GM12878 (cell line): ENCODE results near the gene EFCAB10. TPM values are rescaled to one million over a fixed set of nuclear protein-coding genes. Genes with fewer than 3 reads are reported as not detected.

Experiments used
- ATF3 ChIP-seq: IDR thresholded peaks from 2 replicates; pipeline ENCODE4 v1.6.1; 2011; ENCODE audit warnings: low read depth, mild to moderate bottlenecking, low read length, moderate library complexity, borderline replicate concordance; ENCODE audit errors: extremely low read depth
- CBFB ChIP-seq: IDR thresholded peaks from 2 replicates; pipeline ENCODE4 v1.6.1; 2016; ENCODE audit warnings: antibody characterized with exemption, low read depth
- CREB1 ChIP-seq: IDR thresholded peaks from 2 replicates; pipeline ENCODE4 v1.6.1; 2012; ENCODE audit warnings: low read depth, mild to moderate bottlenecking, inconsistent platforms
- KLF5 ChIP-seq: fragments of 450-650 bp; IDR thresholded peaks from 2 replicates; pipeline ENCODE4 v1.6.1; 2014; ENCODE audit warnings: mild to moderate bottlenecking; ENCODE audit not compliant: partially characterized antibody
- SIX5 ChIP-seq: IDR thresholded peaks from 2 replicates; pipeline ENCODE4 v1.6.1; 2011; ENCODE audit warnings: mild to moderate bottlenecking, low read depth, low read length, moderate library complexity; ENCODE audit not compliant: severe bottlenecking
- USF2 ChIP-seq: IDR thresholded peaks from 2 replicates; pipeline ENCODE4 v1.6.1; 2011; ENCODE audit warnings: low read depth, low read length, improper control_type of control experiment, borderline replicate concordance
- ZSCAN29 ChIP-seq: fragments of 450-650 bp; IDR thresholded peaks from 2 replicates; pipeline ENCODE4 v1.6.1; 2017; ENCODE audit warnings: mild to moderate bottlenecking, moderate library complexity
- polyA plus RNA-seq, 11 experiments: library from polyadenylated mRNA; depleted of rRNA in 4 of 11; unstranded in 6 of 11; stranded (reverse) in 5 of 11; fragments of >200 nt; fragmentation: Nextera tagmentation in 4 of 11; fragmentation: Illumina TruSeq in 1 of 11; extraction: Ambion mirVana in 4 of 11; extraction: Trizol in 1 of 11; gene quantifications; 1 replicate in 1 of 11; 2 replicates in 10 of 11; pipeline versions ENCODE4 v1.2.1 to v1.2.3, GENCODE V29; 2011 to 2016; ENCODE audit warnings: inconsistent platforms in 2 of 11, missing spikeins in 2 of 11, low read depth in 1 of 11
- total RNA-seq, 4 experiments: library from RNA; depleted of rRNA in 3 of 4; stranded (reverse); fragments of >200 nt in 3 of 4; fragmentation: Illumina TruSeq in 1 of 4; extraction: Trizol in 1 of 4; gene quantifications; 2 replicates each; pipeline versions ENCODE4 v1.2.1 to v1.2.3, GENCODE V29; 2013 to 2021
- TF ChIP-seq, protein P1 (sequence below): fragments of 450-650 bp; IDR thresholded peaks from 2 replicates; pipeline ENCODE4 v1.6.1; 2017; ENCODE audit warnings: mild to moderate bottlenecking, moderate library complexity
- TF ChIP-seq, protein P2 (sequence below): IDR thresholded peaks from 2 replicates; pipeline ENCODE4 v1.6.1; 2011; ENCODE audit warnings: mild to moderate bottlenecking, low read depth, low read length, moderate library complexity; ENCODE audit not compliant: insufficient replicate concordance

EFCAB10 gene
- total and polyA plus RNA-seq, 10 of the 15 experiments (the other 5 are each of a cell fraction or from before 2014, with no cell fraction given), result 0.38 to 1.0 (median 0.54) TPM; not detected in 6

GRCh38 chr7:105621617-105622016 is 40.3 kb upstream of the EFCAB10 start (continued):
- TF ChIP-seq, protein P1, sequence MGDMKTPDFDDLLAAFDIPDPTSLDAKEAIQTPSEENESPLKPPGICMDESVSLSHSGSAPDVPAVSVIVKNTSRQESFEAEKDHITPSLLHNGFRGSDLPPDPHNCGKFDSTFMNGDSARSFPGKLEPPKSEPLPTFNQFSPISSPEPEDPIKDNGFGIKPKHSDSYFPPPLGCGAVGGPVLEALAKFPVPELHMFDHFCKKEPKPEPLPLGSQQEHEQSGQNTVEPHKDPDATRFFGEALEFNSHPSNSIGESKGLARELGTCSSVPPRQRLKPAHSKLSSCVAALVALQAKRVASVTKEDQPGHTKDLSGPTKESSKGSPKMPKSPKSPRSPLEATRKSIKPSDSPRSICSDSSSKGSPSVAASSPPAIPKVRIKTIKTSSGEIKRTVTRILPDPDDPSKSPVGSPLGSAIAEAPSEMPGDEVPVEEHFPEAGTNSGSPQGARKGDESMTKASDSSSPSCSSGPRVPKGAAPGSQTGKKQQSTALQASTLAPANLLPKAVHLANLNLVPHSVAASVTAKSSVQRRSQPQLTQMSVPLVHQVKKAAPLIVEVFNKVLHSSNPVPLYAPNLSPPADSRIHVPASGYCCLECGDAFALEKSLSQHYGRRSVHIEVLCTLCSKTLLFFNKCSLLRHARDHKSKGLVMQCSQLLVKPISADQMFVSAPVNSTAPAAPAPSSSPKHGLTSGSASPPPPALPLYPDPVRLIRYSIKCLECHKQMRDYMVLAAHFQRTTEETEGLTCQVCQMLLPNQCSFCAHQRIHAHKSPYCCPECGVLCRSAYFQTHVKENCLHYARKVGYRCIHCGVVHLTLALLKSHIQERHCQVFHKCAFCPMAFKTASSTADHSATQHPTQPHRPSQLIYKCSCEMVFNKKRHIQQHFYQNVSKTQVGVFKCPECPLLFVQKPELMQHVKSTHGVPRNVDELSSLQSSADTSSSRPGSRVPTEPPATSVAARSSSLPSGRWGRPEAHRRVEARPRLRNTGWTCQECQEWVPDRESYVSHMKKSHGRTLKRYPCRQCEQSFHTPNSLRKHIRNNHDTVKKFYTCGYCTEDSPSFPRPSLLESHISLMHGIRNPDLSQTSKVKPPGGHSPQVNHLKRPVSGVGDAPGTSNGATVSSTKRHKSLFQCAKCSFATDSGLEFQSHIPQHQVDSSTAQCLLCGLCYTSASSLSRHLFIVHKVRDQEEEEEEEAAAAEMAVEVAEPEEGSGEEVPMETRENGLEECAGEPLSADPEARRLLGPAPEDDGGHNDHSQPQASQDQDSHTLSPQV, result no peak
- no peak for TF ChIP-seq KLF5
- TF ChIP-seq, protein P2, sequence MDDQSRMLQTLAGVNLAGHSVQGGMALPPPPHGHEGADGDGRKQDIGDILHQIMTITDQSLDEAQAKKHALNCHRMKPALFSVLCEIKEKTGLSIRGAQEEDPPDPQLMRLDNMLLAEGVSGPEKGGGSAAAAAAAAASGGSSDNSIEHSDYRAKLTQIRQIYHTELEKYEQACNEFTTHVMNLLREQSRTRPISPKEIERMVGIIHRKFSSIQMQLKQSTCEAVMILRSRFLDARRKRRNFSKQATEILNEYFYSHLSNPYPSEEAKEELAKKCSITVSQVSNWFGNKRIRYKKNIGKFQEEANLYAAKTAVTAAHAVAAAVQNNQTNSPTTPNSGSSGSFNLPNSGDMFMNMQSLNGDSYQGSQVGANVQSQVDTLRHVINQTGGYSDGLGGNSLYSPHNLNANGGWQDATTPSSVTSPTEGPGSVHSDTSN, result no peak
- no peak for TF ChIP-seq SIX5
- no peak for TF ChIP-seq CBFB
- no peak for TF ChIP-seq USF2
- no peak for TF ChIP-seq ZSCAN29
- no peak for TF ChIP-seq CREB1
- no peak for TF ChIP-seq ATF3
- TF ChIP-seq, all 136 proteins: peak for 0
